HEK293T (cell line): ENCODE results near the gene IL1RN.

Experiments used
- BHLHE40 ChIP-seq: fragments of 450-650 bp; IDR thresholded peaks from 2 replicates; pipeline ENCODE4 v1.6.1; 2016; ENCODE audit warnings: mild to moderate bottlenecking, moderate library complexity, borderline replicate concordance
- FOXA1 ChIP-seq: fragments of 450-650 bp; IDR thresholded peaks from 2 replicates; pipeline ENCODE4 v1.6.1; 2016; ENCODE audit warnings: mild to moderate bottlenecking
- FOXK2 ChIP-seq: fragments of 450-650 bp; IDR thresholded peaks from 2 replicates; pipeline ENCODE4 v1.6.1; 2016; ENCODE audit warnings: mild to moderate bottlenecking
- FOXM1 ChIP-seq: fragments of 450-650 bp; IDR thresholded peaks from 2 replicates; pipeline ENCODE4 v1.6.1; 2017; ENCODE audit warnings: mild to moderate bottlenecking, borderline replicate concordance
- HDGF ChIP-seq: fragments of 450-650 bp; IDR thresholded peaks from 2 replicates; pipeline ENCODE4 v1.6.1; 2017; ENCODE audit warnings: antibody characterized with exemption, borderline replicate concordance
- TARDBP ChIP-seq: fragments of 450-650 bp; IDR thresholded peaks from 2 replicates; pipeline ENCODE4 v1.6.1; 2016

DNA sequence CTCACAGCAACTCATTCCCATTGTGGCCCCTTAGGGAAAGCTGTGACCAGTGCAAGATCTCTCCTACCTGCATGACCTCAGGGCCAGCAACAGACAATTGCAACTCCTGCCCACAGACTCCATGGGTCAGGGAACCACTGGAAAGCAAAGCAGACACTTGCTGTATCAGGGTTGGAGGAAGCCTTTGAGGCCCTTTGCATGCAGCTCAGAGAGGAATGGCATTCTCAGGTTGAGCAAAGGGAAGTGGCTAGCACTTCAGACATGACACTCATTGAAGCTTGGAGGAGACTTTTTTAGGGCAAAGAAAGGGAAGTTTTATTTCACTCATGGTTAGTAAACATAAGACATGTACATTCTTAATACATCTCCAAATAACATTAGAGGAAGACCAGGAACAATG, 37.5 kb upstream of the IL1RN start:
- TF ChIP-seq FOXA1 (no peak), FOXM1 (no peak), HDGF (no peak), FOXK2 (no peak), BHLHE40 (no peak), TARDBP (no peak)
